Measurements from ENCODE around the gene NTNG1.

The NTNG1 gene

DNA sequence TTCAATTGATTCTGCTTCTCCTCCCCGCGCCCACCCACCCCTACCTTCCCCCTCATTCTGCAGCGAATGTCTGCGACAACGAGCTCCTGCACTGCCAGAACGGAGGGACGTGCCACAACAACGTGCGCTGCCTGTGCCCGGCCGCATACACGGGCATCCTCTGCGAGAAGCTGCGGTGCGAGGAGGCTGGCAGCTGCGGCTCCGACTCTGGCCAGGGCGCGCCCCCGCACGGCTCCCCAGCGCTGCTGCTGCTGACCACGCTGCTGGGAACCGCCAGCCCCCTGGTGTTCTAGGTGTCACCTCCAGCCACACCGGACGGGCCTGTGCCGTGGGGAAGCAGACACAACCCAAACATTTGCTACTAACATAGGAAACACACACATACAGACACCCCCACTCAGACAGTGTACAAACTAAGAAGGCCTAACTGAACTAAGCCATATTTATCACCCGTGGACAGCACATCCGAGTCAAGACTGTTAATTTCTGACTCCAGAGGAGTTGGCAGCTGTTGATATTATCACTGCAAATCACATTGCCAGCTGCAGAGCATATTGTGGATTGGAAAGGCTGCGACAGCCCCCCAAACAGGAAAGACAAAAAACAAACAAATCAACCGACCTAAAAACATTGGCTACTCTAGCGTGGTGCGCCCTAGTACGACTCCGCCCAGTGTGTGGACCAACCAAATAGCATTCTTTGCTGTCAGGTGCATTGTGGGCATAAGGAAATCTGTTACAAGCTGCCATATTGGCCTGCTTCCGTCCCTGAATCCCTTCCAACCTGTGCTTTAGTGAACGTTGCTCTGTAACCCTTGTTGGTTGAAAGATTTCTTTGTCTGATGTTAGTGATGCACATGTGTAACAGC lies 339.9 kb downstream of the NTNG1 start:
- no peak for FAIRE-seq
- no peak for TF ChIP-seq POLR2A (IDR thresholded peaks at IDR 0.05; ENCODE audit: low read depth, low read length)

GRCh38 chr1:107481756-107482384 lies 341.0 kb downstream of the NTNG1 start:
- FAIRE-seq (no peak), DNase-seq (ENCODE audit: insufficient read length, low spot score) (no peak)
- TF ChIP-seq POLR2A (IDR thresholded peaks at IDR 0.05; ENCODE audit: low read depth, low read length): no peak

More for the DNA sequence above, 339.9 kb downstream of the NTNG1 start:
- DNase-seq (ENCODE audit: insufficient read length, low spot score): no peak

- FAIRE-seq: no peak
- TF ChIP-seq POLR2A (IDR thresholded peaks at IDR 0.05; ENCODE audit: low read depth, low read length): no peak
These were observed 343.1 kb downstream of the NTNG1 start for GRCh38 chr1:107483949-107484348.

DNA sequence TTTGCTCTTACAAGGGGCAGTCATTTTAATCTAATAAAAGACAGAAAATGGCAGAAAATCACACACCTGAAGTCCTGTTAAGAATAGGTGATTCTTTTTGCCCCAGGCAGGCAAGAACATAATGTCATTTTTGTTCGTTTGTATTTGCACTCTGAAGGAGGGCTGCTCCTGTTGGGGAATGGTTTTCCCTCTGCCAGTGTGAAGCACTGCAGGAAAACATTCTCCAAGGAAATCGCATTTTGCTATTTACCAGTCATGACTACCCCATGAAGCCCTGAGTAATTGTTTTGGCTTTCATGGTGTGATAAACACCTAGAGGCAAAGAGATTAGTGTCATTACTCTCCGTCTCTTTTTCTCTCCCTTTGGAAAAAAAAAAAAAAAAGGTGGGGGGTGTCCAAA lies 345.5 kb downstream of the NTNG1 start:
- DNase-seq (ENCODE audit: insufficient read length, low spot score): no peak
- no peak for TF ChIP-seq POLR2A (IDR thresholded peaks at IDR 0.05; ENCODE audit: low read depth, low read length)
- no peak for FAIRE-seq

More at GRCh38 chr1:107483949-107484348, 343.1 kb downstream of the NTNG1 start:
- DNase-seq (ENCODE audit: insufficient read length, low spot score): no peak

DNA sequence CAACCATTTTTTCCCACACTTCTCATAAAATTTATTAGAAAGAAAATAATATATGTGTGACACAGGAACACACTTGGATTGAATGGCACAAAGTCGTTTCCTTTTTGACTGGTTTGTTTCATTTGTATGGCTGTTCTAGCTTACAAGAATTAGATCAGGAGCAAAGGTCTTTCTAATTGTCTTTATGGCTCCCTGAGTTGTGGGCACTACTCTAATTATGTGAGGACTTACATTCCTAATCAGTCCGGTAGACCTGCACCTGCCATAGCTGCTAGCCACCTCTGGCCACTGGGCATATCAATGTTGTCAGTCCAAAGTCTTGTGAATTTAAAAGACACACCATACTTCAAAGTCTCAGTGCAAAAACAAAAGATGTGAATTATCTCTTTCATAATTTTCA lies 346.7 kb downstream of the NTNG1 start:
- FAIRE-seq: no peak
- no peak for DNase-seq (ENCODE audit: insufficient read length, low spot score)
- TF ChIP-seq POLR2A (IDR thresholded peaks at IDR 0.05; ENCODE audit: low read depth, low read length): no peak

DNA sequence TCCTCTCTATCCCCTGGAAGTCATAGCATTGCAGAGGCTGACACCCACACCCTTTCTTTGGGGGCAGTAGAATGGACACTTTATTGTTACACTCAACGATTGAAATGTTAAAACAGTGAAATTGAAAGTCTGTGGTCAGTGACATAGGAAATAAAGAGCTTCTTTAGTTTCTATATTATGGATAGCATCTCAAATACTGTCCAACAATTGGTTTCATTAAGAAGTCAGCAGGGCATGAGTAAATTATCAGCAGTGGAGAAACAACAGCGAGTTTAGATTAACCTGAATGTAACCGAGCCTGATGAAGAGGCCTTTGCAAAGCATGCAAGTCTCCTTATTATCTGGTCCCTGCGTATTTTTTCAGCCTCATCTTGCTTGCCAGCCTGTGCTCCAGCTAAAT lies 350.7 kb downstream of the NTNG1 start:
- DNase-seq (ENCODE audit: insufficient read length, low spot score) (no peak), FAIRE-seq (no peak)
- no peak for TF ChIP-seq POLR2A (IDR thresholded peaks at IDR 0.05; ENCODE audit: low read depth, low read length)

DNA sequence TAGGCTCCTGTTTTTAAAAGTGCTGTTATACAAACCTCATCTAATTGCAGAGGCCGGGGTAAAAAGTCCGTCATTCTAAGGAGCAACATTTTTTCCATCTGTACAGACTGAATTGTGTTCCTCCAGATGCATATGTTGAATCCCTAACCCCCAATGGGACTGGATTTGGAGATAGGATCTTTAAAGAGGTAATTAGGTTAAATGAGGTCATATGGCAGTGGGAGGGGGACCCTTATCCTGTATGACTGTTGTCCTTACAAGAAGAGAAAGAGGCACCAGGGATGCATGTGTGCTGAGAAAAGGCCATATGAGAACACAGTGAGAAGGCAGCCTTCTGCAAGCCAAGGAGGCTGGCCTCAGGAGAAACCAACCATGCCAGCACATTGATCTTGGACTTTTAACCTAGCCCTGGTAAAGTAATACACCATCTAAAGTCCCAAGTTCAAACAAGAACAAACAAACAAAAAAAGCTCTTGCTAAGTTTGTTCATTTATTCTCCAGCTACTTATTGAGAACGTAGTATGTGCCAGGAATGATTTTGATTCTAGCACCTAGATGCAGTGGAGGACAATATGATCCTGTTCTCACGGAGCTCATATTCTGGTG lies 352.4 kb downstream of the NTNG1 start:
- TF ChIP-seq POLR2A (IDR thresholded peaks at IDR 0.05; ENCODE audit: low read depth, low read length): no peak
- FAIRE-seq (no peak), DNase-seq (ENCODE audit: insufficient read length, low spot score) (no peak)

- no peak for DNase-seq (ENCODE audit: insufficient read length, low spot score)
- FAIRE-seq: no peak
- TF ChIP-seq POLR2A (IDR thresholded peaks at IDR 0.05; ENCODE audit: low read depth, low read length): no peak
These were observed 353.2 kb downstream of the NTNG1 start for GRCh38 chr1:107494061-107494460.

DNA sequence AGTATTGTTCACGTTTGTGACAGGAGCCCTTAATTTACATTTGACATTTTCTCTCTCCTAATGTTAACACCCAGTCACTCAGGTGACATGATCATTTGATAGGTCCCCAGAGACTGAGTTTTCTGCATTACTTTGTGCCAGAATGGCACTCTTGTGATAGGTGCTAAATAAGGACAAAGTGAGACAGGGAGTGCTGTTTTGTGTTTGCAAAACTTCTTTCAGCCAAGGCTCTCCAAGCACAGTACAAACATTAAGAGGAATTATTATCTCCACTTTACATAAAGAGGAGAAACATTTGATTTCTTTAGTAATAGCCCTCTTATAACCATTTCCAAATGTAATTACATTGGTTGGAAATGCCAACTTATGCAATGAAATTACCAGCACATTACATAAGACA lies 355.2 kb downstream of the NTNG1 start:
- FAIRE-seq (no peak), DNase-seq (ENCODE audit: insufficient read length, low spot score) (no peak)

DNA sequence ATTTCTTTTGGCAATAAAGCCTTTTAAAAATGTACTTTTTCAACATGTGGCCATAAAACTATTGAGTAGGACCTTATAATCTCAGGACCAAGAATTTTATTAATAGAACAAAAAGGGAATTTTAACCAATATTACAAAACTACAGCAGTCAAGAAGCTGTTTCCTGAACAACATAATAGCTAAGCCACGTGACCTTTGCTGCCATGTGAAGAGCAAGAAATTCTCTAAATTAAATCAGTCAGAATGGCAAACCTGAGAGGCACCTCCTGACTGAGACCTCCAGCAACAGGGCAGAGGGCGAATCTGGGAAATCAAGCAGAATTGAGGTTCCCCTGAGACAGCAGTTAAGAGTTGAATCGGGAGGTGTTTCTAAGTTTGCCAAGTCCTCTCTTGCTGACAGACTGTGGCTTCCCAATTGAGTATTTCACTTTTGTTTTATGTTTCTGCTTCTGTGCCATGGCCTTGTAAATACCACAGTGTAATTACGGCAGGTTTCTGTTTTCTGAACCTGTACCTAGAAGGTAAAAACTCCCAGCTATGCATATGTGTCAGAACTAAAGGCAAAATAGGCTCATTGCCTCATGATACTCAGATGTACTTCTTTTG lies 358.4 kb downstream of the NTNG1 start:
- FAIRE-seq (no peak), DNase-seq (ENCODE audit: insufficient read length, low spot score) (no peak)
- no peak for TF ChIP-seq POLR2A (IDR thresholded peaks at IDR 0.05; ENCODE audit: low read depth, low read length)

More for the DNA sequence above, 355.2 kb downstream of the NTNG1 start:
- no peak for TF ChIP-seq POLR2A (IDR thresholded peaks at IDR 0.05; ENCODE audit: low read depth, low read length)

DNA sequence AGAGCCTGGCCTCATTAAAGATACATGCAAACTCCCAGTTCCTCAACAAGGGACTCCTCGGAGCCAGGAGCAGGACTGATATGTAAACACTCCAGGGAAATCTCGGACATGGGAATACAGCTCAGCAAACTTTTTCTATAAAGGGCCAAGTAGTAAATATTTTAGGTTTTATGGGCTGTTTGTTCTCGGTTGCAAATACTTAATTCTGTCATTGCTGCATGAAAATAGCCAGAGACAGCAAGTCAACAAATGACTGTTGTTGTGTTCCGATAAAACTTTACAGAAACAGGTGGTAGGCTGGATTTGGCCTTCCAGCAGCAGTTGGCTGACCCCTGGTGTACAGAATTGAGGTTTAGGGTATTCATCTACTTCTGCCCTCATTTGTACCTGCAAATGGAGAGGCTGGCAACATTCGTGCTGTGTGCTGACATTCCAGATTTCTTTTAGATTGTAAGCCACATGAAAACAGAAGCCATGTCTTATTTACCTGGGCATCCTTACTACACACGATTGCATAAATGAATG lies 360.3 kb downstream of the NTNG1 start:
- no peak for TF ChIP-seq POLR2A (IDR thresholded peaks at IDR 0.05; ENCODE audit: low read depth, low read length)
- no peak for DNase-seq (ENCODE audit: insufficient read length, low spot score)
- FAIRE-seq: no peak

DNA sequence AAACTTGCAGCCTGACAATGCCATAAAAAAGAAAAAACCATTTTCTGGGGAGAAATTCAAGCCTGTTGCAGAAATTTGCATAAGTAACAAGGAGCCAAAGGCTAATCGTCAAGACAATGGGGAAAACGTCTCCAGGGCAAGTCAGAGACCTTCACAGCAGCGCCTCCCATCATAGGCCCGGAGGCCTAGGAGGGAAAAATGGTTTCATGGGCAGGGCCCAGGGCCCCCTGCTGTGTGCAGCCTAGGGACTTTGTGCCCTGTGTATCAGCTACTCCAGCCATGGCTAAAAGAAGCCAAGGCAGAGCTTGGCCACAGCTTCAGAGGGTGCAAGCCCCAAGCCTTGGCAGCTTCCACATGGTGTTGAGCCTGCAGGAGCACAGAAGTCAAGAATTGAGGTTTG lies 369.5 kb downstream of the NTNG1 start:
- DNase-seq (ENCODE audit: insufficient read length, low spot score): no peak
- TF ChIP-seq POLR2A (IDR thresholded peaks at IDR 0.05; ENCODE audit: low read depth, low read length): no peak
- no peak for FAIRE-seq

GRCh38 chr1:107512836-107513235 lies 372.0 kb downstream of the NTNG1 start:
- DNase-seq (ENCODE audit: insufficient read length, low spot score) (no peak), FAIRE-seq (no peak)
- no peak for TF ChIP-seq POLR2A (IDR thresholded peaks at IDR 0.05; ENCODE audit: low read depth, low read length)

DNA sequence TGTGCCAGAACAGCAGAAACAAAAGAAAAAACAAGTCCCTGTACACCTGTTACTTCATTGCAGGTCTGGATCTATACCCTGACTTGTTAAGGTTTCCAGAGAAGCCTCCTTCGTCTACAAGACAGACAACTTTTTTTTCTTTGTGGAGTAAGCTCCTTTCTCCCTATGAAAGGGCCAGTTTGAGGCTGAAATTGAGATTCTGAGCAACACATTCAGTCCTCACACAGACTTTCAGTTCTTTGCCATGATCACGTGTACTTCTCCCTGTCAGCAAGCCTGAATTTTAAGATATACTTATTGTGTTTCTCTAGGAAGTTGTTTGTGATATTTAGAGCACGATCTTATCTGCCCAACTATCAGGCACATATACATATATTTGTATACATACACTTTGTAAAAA lies 374.0 kb downstream of the NTNG1 start:
- FAIRE-seq (no peak), DNase-seq (ENCODE audit: insufficient read length, low spot score) (no peak)
- TF ChIP-seq POLR2A (IDR thresholded peaks at IDR 0.05; ENCODE audit: low read depth, low read length): no peak

Measured in H54 (cell line).